SW480 (cell line): Measurements from ENCODE around the gene KCNQ1.
"Not testable (repeated sequence)": the region's sequence is repeated elsewhere in the genome, so short reads cannot be mapped to it uniquely, and the experiment has no call there.

Source experiments
- DNase-seq: peaks from one replicate; pipeline ENCODE4 v3.0.0-alpha.2; 2016; ENCODE audit warnings: low spot score

The KCNQ1 gene

DNA sequence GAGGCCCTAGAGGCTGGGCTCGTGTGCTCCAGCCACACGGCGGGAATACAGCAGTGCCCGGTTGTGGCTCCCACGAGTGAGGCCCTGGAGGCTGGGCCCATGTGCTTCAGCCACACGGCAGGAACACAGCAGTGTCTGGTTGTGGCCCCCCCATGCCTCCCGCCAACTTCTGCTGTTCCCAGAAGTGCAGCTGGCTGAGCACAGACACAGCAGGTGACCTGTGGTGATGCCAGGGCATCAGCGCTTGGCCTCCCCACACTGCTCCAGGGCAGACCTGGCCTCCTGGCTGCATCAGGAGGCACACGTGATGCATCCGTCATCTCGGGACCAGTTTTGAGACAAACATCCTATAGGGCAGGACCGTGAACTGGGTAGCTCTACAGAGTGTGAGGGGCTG, 144.7 kb downstream of the KCNQ1 start:
- no peak for DNase-seq

DNA sequence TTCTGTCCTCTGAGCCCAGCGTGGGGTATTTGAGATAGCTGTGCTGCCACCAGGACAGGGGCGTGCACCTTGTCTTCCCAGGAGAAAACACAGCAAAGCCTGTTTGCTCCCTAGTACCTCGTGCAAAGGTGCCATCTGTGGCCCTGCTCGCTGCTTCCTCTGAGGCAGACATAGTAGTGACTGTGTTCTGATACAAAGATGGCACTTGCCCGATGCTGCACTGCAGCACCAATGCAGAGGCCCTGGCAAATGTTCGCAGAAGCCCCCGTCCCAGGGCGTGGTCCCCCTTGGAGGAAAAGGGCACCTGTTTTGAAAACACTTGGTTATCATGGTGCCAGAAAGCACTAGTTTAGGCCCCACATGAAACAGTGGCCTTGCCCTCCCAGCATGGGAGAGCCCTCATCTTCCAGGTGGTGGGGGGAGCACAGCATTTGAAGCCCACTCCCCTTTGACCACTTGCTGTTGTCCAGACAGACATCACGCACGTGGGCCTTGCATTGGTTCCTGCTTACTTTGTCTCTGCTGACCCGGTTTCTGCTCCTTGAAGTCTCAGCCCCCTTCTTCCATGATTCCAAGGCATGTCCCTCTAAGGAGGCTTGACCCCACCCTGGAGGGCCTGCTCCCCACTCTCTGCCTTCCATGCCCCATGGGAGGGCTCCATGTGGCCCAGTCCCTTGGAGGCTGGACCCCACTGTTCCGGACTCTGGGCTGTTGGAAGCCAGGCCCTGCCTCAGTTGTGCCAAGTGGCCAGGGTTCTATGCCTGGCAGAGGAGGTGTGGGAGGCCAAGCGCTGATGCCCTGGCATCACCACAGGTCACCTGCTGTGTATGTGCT, 145.5 kb downstream of the KCNQ1 start:
- DNase-seq: no peak

DNA sequence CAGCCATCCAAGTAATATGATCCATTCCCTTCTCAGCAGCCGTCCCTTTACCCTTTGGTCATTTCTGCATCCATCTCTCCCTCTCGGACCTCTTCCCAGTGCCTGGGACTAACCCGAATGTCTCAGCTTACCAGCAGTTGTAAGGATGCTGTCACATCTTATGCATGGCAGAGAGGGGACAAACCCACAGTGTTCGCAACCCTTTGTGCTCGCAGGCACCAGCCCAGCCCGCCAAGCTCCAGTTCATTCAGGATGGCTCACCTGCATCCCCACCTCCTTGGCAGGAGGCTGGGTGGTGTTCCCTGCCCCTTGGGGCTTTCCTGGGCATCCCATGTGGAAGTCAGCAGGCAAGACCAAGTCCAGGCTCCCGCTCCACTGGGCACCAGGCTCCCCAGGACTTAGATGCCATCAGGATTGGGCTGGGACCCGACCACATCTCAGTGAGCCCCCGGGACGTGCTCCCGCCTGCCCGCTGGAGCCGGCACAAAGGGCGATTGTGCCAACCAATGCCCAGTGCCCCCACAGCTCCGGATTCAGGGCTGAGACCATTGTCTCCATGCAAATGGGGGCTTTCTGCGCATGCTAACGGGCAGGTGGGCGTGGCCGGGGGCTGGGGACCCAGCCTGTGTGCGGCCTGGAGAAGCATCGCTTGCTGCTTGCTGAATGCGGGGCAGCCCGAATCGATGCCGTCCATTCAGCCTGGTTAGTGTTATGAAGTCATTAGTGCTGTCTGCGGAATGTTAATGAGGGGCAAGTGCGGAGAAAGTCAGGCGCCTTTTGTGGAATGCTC, 146.4 kb downstream of the KCNQ1 start:
- no peak for DNase-seq

DNA sequence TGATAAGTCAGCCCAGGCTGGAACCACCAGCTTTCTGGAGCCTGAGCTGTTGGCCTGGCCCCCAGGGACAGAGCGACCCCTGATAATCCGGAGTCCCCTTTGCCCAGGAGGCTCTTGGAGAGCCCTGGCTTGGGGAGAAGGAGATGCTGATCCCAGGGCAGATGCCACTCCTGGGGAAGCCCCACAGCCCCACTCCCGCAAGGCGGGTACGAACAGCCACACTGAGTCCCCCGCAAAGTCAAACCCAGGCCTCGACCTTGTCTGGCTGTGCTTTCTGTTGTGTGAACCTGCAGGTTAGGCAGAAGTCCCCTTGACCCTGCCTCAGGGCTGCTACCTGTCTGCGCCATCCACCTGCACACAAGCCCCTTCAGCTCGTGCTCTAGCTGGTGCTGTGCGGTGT, 147.0 kb downstream of the KCNQ1 start:
- DNase-seq: no peak

DNA sequence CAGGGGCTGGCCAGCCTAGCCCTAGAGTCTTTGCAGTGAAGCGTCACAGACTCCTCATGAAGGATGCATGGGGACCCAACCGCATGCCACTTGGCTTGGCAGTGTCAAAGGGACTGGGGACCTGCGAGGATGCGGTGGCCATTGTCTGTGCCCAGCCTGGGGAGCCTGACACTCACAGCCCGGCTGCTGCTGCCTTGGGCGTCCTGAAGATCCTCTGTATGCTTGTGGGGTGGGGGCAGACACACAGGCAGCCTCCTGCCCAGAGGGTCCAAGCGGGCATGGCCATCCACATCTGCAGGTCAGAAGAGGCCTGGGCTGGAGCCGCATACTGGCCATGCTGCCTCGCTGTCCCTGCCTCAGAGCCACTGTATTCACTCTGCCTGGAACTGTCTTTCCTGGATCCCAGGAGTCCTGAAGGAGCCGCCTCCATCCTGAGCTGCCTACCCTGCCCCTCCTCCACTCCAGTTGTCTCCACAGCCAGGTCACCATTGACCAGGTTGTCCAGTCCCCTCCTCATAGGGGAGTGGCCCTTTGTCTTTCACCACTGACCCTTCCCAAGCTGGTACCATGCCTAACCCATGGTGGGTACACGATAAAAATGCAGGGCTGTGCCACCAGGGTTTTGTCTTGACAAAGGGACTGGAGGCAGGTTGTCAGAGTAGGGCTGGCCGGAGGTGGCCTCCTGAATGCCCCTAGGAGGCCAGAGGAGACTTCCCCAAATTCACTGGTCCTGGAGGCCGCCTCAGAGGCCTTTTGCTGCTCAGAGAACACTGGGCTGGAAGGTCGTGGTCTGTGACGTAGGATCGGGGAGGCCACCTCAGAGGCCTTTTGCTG, 148.0 kb downstream of the KCNQ1 start:
- no peak for DNase-seq

DNA sequence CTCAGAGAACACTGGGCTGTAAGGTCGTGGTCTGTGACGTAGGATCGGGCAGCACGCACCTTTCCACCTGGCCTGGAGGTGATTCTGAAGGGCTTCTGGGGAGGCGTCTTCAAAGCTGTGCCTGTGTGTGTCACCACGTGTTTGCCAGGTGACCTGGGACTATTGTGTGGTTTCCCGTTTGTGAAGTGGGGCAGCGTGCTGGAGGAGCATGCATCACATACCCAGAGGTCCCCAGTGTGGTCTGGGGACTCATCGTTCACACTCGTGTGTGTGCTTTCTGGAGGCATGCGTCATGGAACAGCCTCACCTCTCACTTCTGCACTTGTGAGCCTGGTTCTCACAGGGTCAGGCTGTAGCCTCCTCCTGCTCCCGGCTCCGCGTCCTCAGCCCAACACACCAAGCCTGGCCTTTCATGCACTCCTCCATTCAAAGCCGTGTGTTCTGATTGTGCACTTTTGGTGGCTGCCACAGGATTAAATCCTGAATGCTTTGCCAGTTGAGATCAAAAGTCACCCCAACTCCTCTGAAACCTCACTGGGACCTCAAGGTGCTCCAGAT, 148.7 kb downstream of the KCNQ1 start:
- DNase-seq: no peak

DNA sequence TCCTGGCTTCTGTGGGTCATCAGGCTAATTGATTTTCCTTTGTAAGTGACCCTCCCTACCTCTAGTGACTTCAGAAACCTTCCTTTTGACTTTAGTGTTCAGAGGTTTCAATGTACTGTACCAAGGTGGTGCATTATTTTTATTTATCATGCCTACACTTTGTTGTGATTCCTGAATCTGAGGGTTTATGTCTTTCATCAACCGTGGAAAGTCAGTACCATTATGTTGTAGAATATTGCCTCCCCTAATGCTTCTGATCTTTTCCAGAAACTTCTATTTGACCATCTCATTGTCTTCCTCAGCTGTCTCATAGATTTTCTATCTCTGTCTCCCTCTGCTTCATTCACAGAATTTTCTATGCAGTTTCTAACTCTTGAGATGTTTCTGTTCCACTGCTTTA, 149.5 kb downstream of the KCNQ1 start:
- no peak for DNase-seq

DNA sequence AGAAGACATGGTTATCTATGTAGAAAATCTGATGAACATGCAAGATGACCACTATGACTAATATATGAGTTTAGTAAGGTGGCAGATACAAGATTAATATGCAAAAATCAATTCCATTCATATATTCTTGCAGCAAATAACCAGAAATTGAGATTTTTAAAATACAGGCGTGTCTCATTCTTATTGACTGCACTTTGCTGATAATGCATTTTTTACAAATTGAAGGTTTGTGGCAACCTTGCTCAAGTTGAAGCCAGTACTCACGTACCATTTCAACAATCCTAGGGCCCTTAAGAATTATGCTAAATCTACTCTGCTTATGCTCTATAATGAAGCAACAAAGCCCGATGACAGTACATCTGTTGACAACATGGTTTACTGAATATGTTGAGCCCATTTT, 150.4 kb downstream of the KCNQ1 start:
- DNase-seq: no peak

DNA sequence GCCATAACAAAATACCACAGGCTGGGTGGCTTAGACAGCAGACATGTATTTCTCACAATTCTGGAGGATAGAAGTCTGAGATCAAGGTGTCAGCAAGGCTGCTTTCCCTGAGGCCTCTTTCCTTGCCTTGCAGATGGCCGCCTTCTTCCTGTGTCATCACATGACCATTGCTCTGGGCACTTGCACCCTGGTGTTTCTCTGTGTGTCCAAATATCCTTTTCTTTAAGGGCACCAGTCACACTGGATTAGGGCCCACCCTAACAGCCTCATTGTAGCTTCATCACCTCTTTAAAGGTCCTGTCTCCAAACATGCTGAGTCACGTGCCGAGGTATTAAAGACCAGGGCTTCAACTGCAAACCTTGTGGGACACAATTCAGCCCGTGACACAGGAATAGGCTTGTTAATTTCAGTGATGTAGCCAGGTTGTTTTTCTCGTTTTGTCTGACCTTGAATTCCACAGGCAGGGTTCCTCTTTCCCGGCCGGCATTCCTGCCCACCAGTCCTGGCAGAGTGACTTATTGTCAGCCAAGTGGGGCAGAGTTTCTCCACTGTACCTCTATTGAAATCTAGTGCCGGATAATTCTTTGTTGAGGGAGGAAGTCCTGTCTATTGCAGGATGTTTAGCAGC, 154.9 kb downstream of the KCNQ1 start:
- DNase-seq: no peak

DNA sequence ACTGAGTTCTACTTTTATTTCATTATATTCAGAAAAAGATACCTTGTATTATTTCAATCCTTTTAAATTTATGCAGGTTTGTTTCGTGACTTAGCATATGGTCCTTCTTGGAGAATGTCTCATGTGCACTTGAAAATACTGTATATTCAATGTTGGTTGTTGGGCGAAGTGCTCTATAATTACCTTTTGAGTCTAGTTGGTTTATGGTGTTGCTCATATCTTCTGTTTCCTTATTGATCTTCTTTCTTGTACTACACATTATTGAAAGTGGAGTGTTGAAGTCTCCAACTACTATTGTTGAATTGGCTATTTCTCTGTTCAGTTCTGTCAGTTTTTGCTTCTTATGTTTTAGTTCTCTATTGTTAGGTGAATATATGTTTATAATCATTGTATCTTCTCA, 164.5 kb downstream of the KCNQ1 start:
- DNase-seq: no peak

DNA sequence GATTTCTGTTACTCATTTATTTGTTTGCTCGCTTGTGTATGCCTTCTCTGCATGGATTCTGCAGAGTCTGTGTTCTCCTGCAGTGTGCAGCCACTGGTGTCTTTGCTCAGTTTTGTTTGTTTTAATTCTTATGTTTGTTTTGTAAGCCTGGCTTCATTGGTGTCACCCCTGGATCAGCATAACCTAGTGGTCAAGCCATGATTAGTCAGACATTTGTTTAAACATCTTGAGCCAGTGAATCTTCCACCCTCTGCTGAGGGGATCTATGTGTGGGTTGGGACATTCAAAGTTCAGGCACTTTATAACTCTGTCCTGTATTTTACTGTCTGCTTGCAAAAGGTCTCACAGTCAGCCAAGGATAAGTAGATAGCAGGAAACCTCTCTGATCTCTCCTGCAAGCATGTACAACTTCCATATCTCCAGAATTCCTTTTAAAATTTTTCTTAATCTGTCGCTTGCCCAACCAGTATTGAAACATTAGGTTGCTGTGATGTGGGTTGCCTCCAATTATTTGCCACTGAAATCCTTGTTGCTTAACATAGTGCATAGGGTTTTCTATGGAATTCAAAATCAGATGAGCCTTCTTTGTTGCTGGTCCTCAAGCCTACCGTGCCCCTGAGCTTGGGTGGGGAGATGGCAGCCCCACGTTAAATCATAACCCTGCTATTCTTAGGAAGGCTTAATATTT, 168.2 kb downstream of the KCNQ1 start:
- DNase-seq: peak; percentile 38

DNA sequence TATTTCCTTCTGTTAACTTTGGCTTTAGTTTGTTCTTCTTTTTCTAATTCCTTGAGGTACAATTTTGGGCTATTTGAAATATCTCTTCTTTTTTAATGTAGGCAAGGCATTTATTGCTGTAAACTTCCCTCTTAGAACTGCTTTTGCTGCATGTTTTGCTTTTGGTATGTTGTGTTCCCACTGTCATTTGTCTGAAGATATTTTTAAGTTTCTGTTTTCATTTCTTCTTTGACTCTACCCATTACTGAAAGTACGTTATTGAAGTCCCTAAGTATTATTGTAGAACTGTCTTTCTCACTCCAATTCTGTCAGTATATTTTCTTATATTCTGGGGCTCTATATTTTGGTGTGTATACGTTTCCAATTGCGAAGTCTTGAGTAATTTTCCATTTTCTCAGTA, 177.1 kb downstream of the KCNQ1 start:
- DNase-seq: no peak

DNA sequence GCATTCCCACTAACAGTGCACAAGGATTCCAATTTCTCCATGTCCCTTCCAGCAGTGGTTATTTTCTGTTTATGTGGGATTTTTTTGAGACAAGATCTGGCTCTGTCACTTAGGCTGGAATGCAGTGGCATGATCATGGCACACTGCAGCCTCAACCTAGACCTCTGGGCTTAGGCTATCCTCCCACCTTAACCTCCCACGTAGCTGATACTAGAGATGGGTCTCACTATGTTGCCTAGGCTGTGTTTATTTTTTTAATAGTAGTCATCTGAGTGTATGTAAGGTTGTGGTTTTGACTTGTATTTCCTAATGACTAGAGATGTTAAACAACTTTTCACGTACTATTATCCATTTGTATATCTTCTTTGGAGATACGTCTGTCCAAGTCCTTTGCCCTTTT, 180.4 kb downstream of the KCNQ1 start:
- no peak for DNase-seq

DNA sequence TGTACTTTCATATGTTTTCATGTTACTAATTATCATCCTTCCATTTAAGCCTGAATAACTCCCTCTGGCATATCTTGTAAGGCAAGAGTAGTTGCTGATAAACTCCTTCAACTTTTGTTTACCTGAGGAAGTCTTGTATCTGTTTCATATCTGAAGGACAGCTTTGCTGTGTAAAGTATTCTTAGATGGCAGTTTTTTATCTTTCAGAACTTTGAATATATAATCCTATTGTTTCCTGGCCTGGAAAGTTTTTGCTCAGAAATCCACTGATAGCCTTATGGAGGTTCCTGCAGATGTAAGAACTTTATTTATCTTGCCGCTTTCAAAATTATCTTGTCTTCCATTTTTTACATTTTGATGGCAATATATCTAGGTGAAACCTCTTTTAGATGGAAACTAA, 185.9 kb downstream of the KCNQ1 start:
- no peak for DNase-seq

DNA sequence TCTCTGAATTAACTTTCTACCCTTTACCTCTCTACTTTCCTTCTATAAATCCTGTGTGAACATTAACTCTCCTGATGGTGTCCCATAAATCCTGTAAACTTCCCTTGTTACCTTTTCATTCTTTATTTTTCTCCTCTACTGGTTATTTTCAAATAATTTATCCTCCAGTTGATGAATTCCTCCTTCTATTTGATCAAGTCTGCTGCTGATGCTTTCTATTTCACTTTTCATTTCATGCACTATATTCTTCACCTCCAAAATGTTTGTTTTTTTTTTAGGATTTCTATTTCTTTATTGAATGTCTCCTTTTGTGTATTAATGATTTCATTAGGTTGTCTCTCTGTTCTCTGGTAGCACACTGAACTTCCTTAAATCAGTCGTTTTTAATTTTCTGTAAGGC, 186.4 kb downstream of the KCNQ1 start:
- no peak for DNase-seq

DNA sequence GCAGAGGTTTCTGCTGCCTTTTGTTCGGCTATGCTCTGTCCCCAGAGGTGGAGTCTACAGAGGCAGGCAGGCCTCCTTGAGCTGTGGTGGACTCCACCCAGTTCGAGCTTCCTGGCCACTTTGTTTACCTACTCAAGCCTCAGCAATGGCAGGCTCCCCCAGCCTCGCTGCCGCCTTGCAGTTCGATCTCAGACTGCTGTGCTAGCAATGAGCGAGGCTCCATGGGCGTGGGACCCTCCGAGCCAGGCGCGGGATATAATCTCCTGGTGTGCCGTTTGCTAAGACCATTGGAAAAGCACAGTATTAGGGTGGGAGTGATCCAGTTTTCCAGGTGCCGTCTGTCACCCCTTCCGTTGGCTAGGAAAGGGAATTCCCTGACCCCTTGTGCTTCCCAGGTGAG, 195.0 kb downstream of the KCNQ1 start:
- DNase-seq: not testable (repeated sequence)

DNA sequence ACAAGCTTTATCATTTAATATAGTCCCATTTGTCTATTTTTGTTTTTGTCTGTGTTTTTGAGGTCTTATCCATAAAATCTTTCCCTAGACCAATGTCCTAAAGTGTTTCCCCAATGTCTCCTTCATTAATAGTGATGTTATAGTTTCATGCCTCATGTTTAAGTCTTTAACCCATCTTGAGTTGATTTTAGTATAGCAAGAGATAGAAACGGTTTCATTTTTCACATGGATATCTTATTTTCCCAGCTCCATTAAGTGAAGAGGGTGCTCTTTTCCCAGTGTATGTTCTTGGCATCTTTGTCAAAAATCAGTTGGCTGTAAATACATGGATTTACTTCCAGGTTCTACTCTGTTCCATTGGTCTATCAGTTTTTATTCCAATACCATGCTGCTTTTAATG, 196.8 kb downstream of the KCNQ1 start:
- DNase-seq: no peak

DNA sequence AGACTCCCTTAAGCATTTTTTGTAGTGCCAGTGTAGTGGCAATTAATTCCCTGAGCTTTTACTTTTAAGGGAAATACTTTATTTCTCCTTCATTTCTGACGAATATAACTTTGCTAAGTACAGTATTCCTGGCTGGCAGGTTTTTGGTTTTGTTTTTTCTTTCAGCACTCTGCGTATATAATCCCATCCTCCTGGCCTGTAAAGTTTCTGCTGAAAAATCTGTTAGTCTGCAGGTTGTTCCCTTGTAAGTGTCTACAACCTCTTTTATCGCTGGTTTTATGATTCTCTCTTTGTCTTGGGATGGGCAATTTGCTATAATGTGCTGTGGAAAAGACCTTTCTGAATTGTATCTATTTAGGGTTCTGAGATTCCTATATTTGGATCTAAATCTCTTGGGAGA, 198.9 kb downstream of the KCNQ1 start:
- DNase-seq: no peak

DNA sequence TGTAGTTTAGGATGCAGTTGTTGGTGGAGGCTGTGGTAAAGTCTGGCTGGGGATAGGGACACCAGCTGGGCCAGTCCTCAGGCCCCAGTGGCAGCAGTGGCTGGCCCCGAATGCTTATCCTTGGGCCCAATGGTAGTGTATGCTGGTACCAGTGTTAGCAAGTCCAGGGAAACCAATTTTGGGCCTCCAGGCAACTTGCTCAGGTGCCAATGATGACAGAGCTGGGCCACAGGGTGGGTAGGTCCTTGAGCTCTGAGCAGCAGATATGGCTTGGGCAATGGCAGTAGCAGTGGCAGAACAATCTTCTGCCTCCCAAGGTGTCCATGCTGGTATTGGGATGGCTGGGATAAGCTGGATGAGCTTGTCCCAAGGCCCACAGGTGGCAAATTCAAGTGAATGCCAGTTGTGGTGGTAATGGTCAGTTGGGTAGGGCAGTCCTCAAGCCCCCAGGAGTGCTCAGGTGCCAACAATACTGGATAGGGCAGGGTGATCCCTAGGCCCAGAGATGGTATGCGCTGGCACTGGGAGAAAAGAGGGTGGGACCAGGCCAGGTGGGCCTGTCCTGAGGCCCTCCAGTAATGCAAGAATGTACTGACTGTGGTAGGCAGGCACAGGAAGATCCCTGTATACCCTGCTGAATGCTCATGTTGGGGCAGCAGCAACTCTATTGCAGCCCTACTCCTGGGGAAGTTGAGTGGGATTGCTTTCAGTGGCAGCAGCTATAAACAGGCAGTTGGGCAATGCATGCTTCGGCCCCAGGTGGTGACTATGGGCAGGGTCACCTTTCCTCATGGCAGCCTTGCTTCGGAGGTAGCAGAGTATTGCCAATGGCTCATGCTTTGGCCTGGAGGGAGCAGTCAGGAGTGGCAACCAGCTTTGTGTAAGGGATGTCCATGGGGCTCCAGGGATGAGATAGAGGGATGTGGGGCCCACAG, 200.3 kb downstream of the KCNQ1 start:
- no peak for DNase-seq

DNA sequence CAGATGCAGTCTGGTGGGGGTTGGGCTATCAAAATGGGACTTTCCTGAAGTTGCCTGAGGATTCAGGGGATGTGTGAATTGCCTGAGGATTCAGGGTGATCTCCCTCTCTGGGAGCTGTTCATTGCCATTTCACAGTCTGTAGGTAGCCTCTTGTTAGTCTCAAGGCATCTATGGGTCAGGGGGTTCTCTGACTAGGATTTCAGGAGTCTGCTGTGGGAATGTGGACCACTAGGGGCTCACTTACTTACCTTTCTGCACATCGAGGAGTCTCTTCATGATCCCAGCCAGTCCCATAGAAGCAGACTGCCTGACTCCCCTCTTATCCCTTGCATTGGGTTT, 200.9 kb downstream of the KCNQ1 start:
- DNase-seq: no peak
